Posterior vena cava (tissue), 2 donors: ENCODE results near the gene GPATCH4. TPM values are rescaled to one million over a fixed set of nuclear protein-coding genes. Genes with fewer than 3 reads are reported as not detected.
"Not testable (repeated sequence)": the region's sequence is repeated elsewhere in the genome, so short reads cannot be mapped to it uniquely, and the experiment has no call there.

Source experiments
- DNase-seq: peaks from one replicate; pipeline ENCODE4 v3.0.0-alpha.2; 2020; ENCODE audit warnings: low spot score
- intact Hi-C, 2 donors: fragments of 100-400 bp; cut with DNase I; formaldehyde crosslinking; loops; one replicate each; pipeline versions ENCODE4 v1.14.1 to v1.14.2; 2022 to 2023
- total RNA-seq, 2 donors: library from RNA; stranded (reverse); fragmentation: NEBNext Ultra II Directional; extraction: Animal tissue kit (Norgen Biotek cat#: 25700); gene quantifications; one replicate each; pipeline ENCODE4 v1.2.1, GENCODE V29; 2021
- donor health status: DM: yes; HTN: yes; CAD: no.
- donor health status: DM: yes; HTN: yes; CAD: no.

GPATCH4 gene
- total RNA-seq, 2 donors from 2014 or later, result 28.3 to 37.7 TPM

DNA sequence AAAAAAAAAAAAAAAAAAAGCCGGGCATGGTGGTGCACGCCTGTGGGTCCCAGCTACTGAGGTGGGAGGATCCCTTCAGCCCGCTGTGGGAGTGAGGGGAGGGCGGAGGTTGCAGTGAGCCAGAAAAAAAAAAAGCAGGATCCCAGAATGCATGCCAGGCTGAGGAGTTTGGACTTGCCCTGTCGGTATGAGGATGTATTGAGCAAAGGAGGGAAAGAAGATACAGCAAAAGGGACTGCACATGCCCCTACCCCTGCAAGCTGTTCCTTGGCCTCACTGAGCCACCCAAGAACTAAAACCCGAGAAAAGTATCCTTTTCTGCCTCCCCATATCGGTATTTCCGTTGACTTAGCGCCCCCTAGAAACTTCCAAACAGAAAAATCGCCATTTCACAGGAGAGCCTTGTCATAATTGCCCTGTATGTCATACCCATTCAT, 1.3 kb upstream of the GPATCH4 start:
- intact Hi-C loops, result loop anchor here in 1 of 2 donors (10.0 kb wide), 1 partner anchor 118 kb away; no protein-coding TSS in a partner anchor
- no peak for DNase-seq

DNA sequence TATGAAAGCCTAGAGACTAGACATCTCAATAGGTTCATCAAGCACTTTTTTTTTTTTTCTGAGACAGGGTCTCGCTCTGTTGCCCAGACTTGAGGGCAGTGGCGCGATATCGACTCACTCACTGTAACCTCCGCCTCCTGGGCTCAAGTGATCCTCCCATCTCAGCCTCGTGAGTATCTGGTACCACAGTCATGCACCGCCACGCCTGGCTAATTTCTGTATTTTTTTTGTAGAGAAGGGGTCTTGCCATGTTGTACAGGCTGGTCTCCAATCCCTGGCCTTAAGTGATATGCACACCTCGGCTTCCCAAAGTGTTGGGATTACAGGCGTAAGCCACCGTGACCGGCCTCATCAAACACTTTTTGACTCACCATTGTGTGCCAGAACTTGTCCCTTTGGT, 613 bp upstream of the GPATCH4 start:
- intact Hi-C loops, result loop anchor here in 1 of 2 donors (10.0 kb wide), 1 partner anchor 117 kb away; no protein-coding TSS in a partner anchor
- no peak for DNase-seq

DNA sequence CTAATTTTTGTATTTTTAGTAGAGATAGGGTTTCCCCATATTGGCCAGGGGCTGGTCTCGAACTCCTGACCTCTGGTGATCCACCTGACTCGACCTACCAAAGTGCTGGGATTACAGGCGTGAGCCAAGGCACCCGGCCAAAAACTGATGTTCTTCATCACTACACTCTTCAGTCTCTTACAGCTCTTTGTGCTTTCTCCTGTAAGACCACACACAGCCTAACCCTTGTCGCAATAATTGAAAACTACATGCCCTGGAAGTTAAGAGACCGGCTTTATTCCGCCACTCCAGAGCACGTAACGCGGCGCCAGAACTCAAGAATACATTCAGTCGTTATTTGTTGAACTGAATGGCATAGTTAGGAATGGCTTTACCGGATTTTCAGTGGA, 552 bp downstream of the GPATCH4 start:
- intact Hi-C loops, result loop anchor here in 1 of 2 donors (10.0 kb wide), 1 partner anchor 116 kb away; no protein-coding TSS in a partner anchor

DNA sequence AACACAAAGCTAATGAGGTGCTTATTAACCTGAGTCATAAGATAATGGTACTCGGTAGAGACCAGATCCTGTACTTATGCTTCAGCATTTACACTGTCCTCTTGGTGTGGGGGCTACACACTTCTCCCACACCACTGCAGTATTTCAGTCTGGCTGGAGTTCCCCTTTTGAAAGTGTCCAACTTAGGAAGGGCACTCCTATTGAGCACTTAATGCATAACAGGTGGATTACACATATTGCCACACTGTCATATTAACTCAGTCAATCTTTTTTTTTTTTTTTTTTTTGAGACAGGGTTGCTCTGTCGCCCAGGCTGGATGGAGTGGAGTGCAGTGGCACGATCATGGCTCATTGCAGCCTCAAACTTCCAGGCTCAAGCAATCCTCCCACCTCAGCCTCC, 1.5 kb downstream of the GPATCH4 start:
- intact Hi-C loops, result loop anchor here (10.0 kb wide), 1 partner anchor 115 kb away; no protein-coding TSS in a partner anchor
- DNase-seq, result no peak

More for the DNA sequence above, 552 bp downstream of the GPATCH4 start:
- DNase-seq, result no peak

DNA sequence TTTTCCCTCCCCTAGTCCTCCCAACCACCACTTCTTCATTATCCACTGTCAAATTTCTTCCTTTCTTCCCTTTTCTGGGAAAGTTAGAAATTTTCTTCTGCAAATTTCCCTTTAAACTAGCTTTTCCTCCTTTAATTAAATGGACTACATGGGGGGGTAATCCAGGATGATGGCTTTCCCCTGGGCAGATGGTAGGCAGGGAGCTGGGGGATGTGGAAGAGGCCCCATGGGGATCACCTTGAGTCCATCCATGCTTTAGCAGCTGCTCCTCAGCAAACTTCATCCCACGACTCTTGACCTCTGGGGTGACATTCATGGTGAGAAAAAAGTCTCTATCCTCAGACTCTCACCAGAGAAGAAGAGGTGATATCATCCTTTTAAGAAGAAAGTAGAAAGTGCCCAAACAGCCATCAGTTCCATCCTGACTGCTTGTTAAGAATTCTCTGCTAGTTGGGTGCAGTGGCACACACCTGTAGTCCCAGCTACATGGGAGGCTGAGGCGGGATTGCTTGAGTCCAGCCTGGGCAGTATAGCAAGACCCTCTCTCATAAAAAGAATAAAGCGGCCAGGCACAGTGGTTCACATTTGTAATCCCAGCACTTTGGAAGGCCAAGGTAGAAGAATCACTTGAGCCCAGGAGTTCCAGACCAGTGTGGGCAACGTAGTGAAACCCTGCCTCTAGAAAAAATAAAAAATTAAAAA, 2.4 kb downstream of the GPATCH4 start:
- DNase-seq, result no peak
- intact Hi-C loops, result loop anchor here in 1 of 2 donors (10.0 kb wide), 1 partner anchor 114 kb away; no protein-coding TSS in a partner anchor

DNA sequence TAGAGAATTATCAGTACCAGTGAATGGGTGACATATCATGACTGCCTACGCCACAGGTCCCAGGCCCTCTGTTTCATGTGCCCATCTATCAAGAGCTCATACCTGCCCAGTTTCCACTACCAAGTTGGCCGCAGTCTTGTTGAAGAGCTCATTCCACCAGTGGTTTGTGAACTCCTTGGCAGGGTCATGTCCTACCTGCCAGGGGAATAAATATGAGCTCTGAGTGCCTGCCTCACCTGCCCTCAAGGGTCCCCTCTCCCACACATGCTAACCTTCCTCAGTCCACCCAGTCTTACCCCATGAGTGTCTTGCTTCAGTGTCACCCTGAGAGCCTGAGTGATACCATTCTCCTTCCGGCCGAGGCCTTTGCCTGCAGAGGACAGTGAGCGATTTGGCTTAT, 3.2 kb downstream of the GPATCH4 start:
- no peak for DNase-seq
- intact Hi-C loops, result loop anchor here in 1 of 2 donors (10.0 kb wide), 1 partner anchor 113 kb away; no protein-coding TSS in a partner anchor

DNA sequence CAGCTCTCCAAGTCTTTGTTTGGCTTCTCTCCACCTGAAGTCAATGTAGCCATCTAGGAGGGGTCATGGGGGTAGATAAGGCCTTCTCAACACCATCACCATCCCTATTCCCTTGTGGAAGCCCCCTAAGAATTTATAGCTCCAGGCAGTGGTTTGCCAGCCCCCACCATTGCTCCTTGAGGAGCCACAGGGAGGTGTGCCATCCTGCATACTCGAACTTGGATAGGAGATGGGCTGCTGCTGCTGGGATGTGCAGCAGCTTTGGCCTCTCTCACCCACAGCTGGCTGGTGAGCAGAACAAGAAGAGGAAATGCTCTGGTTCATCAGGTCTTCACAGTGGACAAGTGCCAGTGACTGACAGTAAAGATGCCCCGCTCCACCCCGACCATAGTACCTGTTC, 4.9 kb downstream of the GPATCH4 start:
- no peak for DNase-seq
- intact Hi-C loops, result loop anchor here in 1 of 2 donors (10.0 kb wide), 1 partner anchor 112 kb away; no protein-coding TSS in a partner anchor

DNA sequence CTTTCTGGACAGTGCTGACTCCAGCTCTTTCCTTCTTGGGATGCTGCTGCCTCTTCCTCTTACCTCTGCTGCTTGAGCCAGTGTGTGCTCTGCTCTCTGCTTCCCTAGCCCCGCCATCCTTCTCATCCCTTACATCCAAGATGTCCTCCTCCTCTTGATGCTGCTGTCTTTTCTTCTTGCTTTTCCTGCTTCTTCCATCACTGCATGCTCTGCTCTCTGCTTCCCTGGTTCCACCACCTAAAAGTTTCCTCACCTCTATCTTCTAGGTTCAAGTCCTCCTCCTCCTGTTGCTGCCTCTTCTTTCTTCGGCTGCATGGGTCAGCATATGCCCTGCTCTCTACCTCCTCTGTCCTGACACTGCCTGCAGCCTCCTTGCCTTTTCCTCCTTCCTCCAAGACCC, 6.3 kb downstream of the GPATCH4 start:
- intact Hi-C loops, result loop anchor here in 1 of 2 donors (10.0 kb wide), 1 partner anchor 110 kb away; no protein-coding TSS in a partner anchor
- DNase-seq, result no peak

DNA sequence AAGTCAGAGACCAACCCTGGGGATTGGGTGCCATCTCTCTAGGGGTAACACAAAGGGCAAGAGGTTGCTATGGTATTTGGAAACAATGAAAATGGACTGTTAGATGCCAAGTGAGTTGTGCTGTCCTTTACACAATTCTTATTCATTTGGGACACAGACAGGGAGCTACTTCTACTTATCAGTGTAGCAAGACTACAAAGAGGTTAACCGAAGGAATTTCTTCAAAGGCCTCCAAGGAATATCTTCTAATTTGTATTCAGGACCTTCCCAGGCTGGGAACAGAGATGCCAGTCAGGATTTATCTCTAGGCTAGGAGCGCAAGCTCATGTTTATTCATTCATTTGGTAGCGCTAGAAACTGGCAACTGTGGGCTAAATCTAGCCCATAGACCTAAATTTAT, 7.1 kb downstream of the GPATCH4 start:
- DNase-seq, result no peak
- intact Hi-C loops, result loop anchor here in 1 of 2 donors (10.0 kb wide), 1 partner anchor 109 kb away; no protein-coding TSS in a partner anchor

DNA sequence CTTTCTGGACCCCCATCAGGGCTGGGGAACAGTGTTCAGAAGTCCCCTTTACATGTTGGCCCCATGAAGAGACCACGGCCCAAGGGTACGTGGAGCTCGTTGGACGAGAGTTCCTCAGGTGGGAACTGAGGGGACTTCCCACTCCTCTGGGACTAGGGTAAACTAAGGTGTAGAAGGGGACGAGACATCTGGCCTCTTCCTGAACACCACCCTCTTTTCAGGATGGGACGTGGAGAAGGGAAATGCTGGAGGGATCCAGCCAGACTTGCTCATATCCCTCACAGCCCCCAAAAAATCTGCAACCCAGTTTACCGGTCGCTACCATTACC, 7.7 kb downstream of the GPATCH4 start:
- intact Hi-C loops, result loop anchor here in 1 of 2 donors (10.0 kb wide), 1 partner anchor 109 kb away; no protein-coding TSS in a partner anchor
- no peak for DNase-seq

DNA sequence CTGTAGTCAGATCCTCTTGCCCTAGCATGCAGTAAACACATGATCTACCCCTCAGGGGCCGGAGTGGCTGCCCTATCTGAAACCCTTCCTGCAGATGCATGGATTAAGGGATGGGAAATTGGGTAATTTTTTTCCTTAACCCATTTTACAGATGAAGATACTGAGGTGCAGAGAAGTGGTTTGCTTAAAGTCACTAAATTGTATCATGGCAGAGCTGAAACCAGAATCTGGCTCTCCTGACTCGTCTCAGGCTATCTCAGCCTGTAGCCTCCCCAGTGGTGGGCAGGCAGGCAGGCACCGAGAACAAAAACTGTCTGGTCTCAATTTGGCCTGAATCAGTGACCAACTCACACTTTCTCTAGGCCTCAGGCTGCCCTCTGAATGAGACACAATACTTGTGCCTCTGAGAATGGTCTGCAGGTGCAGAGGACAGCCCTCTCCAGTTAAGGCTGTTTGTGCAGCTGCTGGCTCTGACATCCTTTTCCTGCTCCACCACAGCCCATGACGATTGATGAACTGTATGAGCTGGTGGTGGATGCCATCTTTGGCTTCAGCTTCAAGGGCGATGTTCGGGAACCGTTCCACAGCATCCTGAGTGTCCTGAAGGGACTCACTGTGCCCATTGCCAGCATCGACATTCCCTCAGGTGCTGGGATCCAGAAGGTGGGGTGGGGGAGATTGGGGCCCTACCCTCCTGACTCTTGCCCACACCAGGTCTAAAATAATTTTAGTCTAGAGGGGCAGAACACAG, 8.2 kb downstream of the GPATCH4 start:
- no peak for DNase-seq
- intact Hi-C loops, result loop anchor here in 1 of 2 donors (10.0 kb wide), 1 partner anchor 108 kb away; no protein-coding TSS in a partner anchor

DNA sequence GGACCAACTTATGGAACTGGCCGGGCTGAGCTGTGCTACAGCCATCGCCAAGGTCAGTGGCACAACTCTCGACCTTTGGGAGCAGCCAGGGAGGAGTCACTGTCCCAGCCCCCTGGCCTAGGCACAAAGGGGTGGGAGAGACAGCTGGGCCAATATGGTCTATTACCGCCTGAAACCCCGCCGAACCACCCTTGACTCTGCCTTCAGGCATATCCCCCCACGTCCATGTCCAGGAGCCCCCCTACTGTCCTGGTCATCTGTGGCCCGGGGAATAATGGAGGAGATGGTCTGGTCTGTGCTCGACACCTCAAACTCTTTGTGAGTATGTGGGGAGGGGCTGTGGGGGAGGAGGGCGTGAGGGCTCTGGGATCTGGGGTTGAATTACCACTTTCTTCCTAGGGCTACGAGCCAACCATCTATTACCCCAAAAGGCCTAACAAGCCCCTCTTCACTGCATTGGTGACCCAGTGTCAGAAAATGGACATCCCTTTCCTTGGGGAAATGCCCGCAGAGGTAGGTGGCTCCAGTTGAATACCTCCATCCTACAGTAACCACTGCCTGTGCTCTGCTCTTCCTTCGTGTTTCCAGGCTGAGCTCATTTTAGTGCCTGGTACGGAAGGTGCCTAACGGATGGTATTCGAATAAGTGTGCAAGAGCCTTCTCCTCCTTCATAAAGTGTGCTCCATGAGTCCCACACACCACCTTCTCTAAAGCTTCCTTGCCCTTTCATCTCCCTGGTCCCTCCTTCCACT, 8.9 kb downstream of the GPATCH4 start:
- no peak for DNase-seq
- intact Hi-C loops, result loop anchor here in 1 of 2 donors (10.0 kb wide), 1 partner anchor 108 kb away; no protein-coding TSS in a partner anchor

DNA sequence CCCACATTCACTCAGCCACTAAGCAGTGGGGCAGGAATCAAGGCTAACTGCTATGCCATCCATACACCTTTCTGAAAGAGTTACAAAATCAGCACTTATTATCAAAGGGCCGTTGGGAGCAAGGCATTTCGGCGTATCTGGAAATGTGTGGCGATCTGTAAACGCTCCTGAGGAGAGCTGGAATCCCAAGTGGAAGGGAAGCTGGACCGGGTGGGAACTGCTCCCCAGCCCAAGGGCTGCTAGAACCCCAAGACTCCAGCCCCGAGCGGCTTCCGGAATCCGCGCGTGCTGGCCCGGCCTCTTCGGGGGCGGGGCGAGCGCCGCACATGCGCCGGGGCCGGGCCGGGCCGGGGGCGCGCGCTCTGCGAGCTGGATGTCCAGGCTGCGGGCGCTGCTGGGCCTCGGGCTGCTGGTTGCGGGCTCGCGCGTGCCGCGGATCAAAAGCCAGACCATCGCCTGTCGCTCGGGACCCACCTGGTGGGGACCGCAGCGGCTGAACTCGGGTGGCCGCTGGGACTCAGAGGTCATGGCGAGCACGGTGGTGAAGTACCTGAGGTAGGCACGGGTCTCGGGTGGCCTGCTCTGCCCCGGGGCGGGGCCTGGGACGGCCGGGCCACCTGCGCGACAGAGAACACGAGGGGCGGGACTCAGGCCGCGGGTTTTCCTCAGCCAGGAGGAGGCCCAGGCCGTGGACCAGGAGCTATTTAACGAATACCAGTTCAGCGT, 9.7 kb downstream of the GPATCH4 start, which contains the start of gene NAXE:
TSS of gene NAXE (plus strand) at position 345 of the 726 bp plus-strand sequence. CDS start at position 374, 29 bp downstream.
- DNase-seq, result peak; percentile 92

DNA sequence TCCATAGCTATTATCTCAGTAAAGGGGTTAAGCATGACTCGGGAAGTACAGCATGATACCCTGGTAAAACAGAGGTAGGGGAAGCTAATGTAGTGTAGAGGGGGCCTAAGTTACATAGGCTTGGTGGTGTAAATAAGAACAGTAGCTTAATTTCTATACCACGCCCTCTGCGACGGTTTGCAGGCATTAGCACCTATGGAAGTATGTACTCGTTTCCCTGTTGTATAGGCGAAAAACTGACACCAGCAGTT, 10.2 kb downstream of the GPATCH4 start:
- DNase-seq, result no peak
- intact Hi-C loops, result loop anchor here in 1 of 2 donors (10.0 kb wide), 1 partner anchor 106 kb away; no protein-coding TSS in a partner anchor

More for the DNA sequence above, 9.7 kb downstream of the GPATCH4 start, which contains the start of gene NAXE:
- intact Hi-C loops, result loop anchor here in 1 of 2 donors (10.0 kb wide), 1 partner anchor 107 kb away; no protein-coding TSS in a partner anchor

DNA sequence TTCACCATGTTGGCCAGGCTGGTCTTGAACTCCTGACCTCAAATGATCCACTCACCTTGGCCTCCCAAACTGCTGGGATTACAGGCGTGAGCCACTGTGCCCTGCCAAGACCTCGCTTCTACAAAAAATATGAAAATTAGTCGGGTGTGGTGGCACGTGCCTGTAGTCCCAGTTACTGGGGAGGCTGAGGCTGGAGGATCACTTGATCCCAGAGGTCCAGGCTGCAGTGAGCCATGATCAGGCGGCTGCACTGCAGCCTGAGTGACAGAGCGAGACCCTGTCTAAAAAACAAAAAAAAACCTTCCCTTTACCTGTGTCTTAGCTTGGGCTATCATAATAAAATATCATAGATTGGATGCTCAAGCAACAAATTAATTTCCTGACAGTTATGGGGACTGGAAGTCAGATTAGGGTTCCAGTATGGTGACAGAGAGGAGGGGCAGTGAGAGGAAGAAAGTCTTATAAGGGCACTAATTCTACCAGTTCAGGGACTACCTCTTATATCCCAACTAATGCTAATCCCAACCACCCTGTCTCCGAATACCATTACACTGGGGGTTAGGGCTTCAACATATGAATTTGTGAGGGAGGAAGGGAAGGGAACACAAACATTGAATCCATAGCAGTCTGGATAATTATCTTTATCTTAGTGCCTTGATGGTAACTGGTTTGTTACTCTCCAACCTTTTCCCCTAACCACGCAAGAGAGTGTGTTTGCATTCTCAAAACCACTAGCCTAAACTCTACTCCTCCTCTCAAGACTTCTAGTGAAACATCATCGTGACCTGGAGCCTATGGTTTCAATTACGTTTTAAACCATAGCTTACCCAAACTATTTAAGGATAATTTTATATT, 10.7 kb downstream of the GPATCH4 start:
- DNase-seq, result no peak
- intact Hi-C loops, result loop anchor here in 1 of 2 donors (10.0 kb wide), 1 partner anchor 106 kb away; no protein-coding TSS in a partner anchor

DNA sequence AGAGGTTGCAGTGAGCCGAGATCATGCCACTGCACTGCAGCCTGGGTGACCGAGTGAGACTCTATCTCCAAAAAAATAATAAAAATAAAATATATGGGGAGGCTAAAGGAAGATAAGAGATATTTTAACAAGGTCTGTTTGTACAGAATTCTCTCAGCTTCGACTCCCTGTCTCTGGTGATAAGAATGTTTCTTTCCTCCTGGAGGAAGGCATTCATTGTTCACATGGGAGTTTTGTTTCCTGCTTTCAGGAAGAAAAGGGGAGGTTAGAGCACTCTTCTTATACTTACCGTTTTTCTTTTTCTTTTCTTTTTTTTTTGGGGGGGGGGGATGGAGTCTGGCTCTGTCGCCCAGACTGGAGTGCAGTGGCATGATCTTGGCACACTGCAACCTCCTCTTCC, 11.7 kb downstream of the GPATCH4 start:
- intact Hi-C loops, result loop anchor here (10.0 kb wide), 2 partner anchors 75 to 205 kb away; no protein-coding TSS in a partner anchor
- no peak for DNase-seq

DNA sequence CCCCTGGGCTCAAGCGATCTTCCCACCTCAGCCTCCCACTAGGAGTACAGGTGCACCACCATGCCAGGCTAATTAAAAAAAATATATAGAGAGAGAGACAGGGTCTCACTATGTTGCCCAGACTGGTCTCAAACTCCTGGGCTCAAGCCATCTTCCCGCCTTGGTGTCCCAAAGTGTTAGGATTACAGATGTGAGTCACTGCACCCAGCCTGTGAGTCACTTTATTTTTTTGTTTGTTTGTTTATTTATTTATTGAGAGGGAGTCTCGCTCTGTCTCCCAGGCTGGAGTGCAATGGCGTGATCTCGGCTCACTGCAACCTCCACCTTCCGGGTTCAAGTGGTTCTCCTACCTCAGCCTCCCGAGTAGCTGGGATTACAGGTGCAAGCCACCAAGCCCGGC, 13.4 kb downstream of the GPATCH4 start:
- intact Hi-C loops, result loop anchor here (10.0 kb wide), 2 partner anchors 73 to 203 kb away; no protein-coding TSS in a partner anchor
- DNase-seq, result not testable (repeated sequence)
